ENCODE data around the gene OR9A2.
"Not testable (repeated sequence)": the region's sequence is repeated elsewhere in the genome, so short reads cannot be mapped to it uniquely, and the experiment has no call there.

Gene OR9A2

GRCh38 chr7:143002106-143002505 is 24.8 kb downstream of the OR9A2 start:
- Histone ChIP-seq H3K27me3 (ENCODE audit: low read depth, low read length) (no peaks in the 10 kb centered on the region), H3K4me3 (ENCODE audit: low read depth in 1 of 2, low read length in 2 of 2) (no peak overlapping the region), H3K9me3 (ENCODE audit: control insufficient read depth in 1 of 2, low read length in 2 of 2) (no peaks in the 10 kb centered on the region), H3K27ac (ENCODE audit: low read length) (no peak overlapping the region), H3K36me3 (ENCODE audit: control insufficient read depth in 1 of 2, insufficient read depth in 2 of 2, low read length in 2 of 2) (no peaks in the 10 kb centered on the region), H3K4me1 (ENCODE audit: control insufficient read depth in 1 of 2, insufficient read depth in 2 of 2, low read length in 2 of 2) (no peaks in the 10 kb centered on the region)

- no peaks in the 10 kb centered on the region for H3K9me3 ChIP-seq (ENCODE audit: control insufficient read depth in 1 of 2, low read length in 2 of 2)
- H3K27me3 ChIP-seq (ENCODE audit: low read depth, low read length) = no peaks in the 10 kb centered on the region
- H3K36me3 ChIP-seq (ENCODE audit: control insufficient read depth in 1 of 2, insufficient read depth in 2 of 2, low read length in 2 of 2) = no peaks in the 10 kb centered on the region
- no peak overlapping the region for H3K27ac ChIP-seq (ENCODE audit: low read length)
- H3K4me3 ChIP-seq (ENCODE audit: low read depth in 1 of 2, low read length in 2 of 2) = no peak overlapping the region
- H3K4me1 ChIP-seq (ENCODE audit: control insufficient read depth in 1 of 2, insufficient read depth in 2 of 2, low read length in 2 of 2) = no peaks in the 10 kb centered on the region
These were observed 26.3 kb downstream of the OR9A2 start for GRCh38 chr7:143000648-143001047.

- Histone ChIP-seq H3K27me3 (ENCODE audit: low read depth, low read length) (no peaks in the 10 kb centered on the region), H3K4me1 (ENCODE audit: control insufficient read depth in 1 of 2, insufficient read depth in 2 of 2, low read length in 2 of 2) (no peaks in the 10 kb centered on the region), H3K4me3 (ENCODE audit: low read depth in 1 of 2, low read length in 2 of 2) (no peak overlapping the region), H3K36me3 (ENCODE audit: control insufficient read depth in 1 of 2, insufficient read depth in 2 of 2, low read length in 2 of 2) (no peaks in the 10 kb centered on the region), H3K27ac (ENCODE audit: low read length) (no peak overlapping the region), H3K9me3 (ENCODE audit: control insufficient read depth in 1 of 2, low read length in 2 of 2) (no peaks in the 10 kb centered on the region)
These were observed 27.1 kb downstream of the OR9A2 start for GRCh38 chr7:142999793-143000192.

GRCh38 chr7:142998966-142999365 is 28.0 kb downstream of the OR9A2 start:
- Histone ChIP-seq H3K36me3 (ENCODE audit: control insufficient read depth in 1 of 2, insufficient read depth in 2 of 2, low read length in 2 of 2) (no peaks in the 10 kb centered on the region), H3K4me3 (ENCODE audit: low read depth in 1 of 2, low read length in 2 of 2) (no peak overlapping the region), H3K27ac (ENCODE audit: low read length) (no peak overlapping the region), H3K27me3 (ENCODE audit: low read depth, low read length) (no peaks in the 10 kb centered on the region), H3K9me3 (ENCODE audit: control insufficient read depth in 1 of 2, low read length in 2 of 2) (no peaks in the 10 kb centered on the region), H3K4me1 (ENCODE audit: control insufficient read depth in 1 of 2, insufficient read depth in 2 of 2, low read length in 2 of 2) (no peaks in the 10 kb centered on the region)

- Histone ChIP-seq H3K36me3 (ENCODE audit: control insufficient read depth in 1 of 2, insufficient read depth in 2 of 2, low read length in 2 of 2) (no peaks in the 10 kb centered on the region), H3K9me3 (ENCODE audit: control insufficient read depth in 1 of 2, low read length in 2 of 2) (no peaks in the 10 kb centered on the region), H3K4me3 (ENCODE audit: low read depth in 1 of 2, low read length in 2 of 2) (no peak overlapping the region), H3K27ac (ENCODE audit: low read length) (no peak overlapping the region), H3K4me1 (ENCODE audit: control insufficient read depth in 1 of 2, insufficient read depth in 2 of 2, low read length in 2 of 2) (no peaks in the 10 kb centered on the region), H3K27me3 (ENCODE audit: low read depth, low read length) (no peaks in the 10 kb centered on the region)
These were observed 29.4 kb downstream of the OR9A2 start for GRCh38 chr7:142997456-142997989.

GRCh38 chr7:142992427-142992826 is 34.5 kb downstream of the OR9A2 start:
- H3K4me3 ChIP-seq (ENCODE audit: low read depth in 1 of 2, low read length in 2 of 2) = no peak overlapping the region
- no peaks in the 10 kb centered on the region for H3K36me3 ChIP-seq (ENCODE audit: control insufficient read depth in 1 of 2, insufficient read depth in 2 of 2, low read length in 2 of 2)
- no peaks in the 10 kb centered on the region for H3K4me1 ChIP-seq (ENCODE audit: control insufficient read depth in 1 of 2, insufficient read depth in 2 of 2, low read length in 2 of 2)
- H3K27me3 ChIP-seq (ENCODE audit: low read depth, low read length) = no peaks in the 10 kb centered on the region
- H3K9me3 ChIP-seq (ENCODE audit: control insufficient read depth in 1 of 2, low read length in 2 of 2) = no peaks in the 10 kb centered on the region
- no peak overlapping the region for H3K27ac ChIP-seq (ENCODE audit: low read length)

- H3K9me3 ChIP-seq (ENCODE audit: control insufficient read depth in 1 of 2, low read length in 2 of 2) = peaks cover 0 to 6% of the 10 kb centered on the region in 2 donors
These were observed 42.6 kb downstream of the OR9A2 start for GRCh38 chr7:142984297-142984696.

GRCh38 chr7:142983825-142984224 is 43.1 kb downstream of the OR9A2 start:
- Histone ChIP-seq H3K4me1 (ENCODE audit: control insufficient read depth in 1 of 2, insufficient read depth in 2 of 2, low read length in 2 of 2) (no peaks in the 10 kb centered on the region), H3K27me3 (ENCODE audit: low read depth, low read length) (no peaks in the 10 kb centered on the region), H3K9me3 (ENCODE audit: control insufficient read depth in 1 of 2, low read length in 2 of 2) (peaks cover 0 to 6% of the 10 kb centered on the region in 2 donors), H3K36me3 (ENCODE audit: control insufficient read depth in 1 of 2, insufficient read depth in 2 of 2, low read length in 2 of 2) (no peaks in the 10 kb centered on the region), H3K27ac (ENCODE audit: low read length) (no peak overlapping the region), H3K4me3 (ENCODE audit: low read depth in 1 of 2, low read length in 2 of 2) (no peak overlapping the region)

More at GRCh38 chr7:142984297-142984696, 42.6 kb downstream of the OR9A2 start:
- Histone ChIP-seq H3K36me3 (ENCODE audit: control insufficient read depth in 1 of 2, insufficient read depth in 2 of 2, low read length in 2 of 2) (no peaks in the 10 kb centered on the region), H3K27me3 (ENCODE audit: low read depth, low read length) (no peaks in the 10 kb centered on the region), H3K4me3 (ENCODE audit: low read depth in 1 of 2, low read length in 2 of 2) (no peak overlapping the region), H3K27ac (ENCODE audit: low read length) (no peak overlapping the region), H3K4me1 (ENCODE audit: control insufficient read depth in 1 of 2, insufficient read depth in 2 of 2, low read length in 2 of 2) (no peaks in the 10 kb centered on the region)

- H3K36me3 ChIP-seq (ENCODE audit: control insufficient read depth in 1 of 2, insufficient read depth in 2 of 2, low read length in 2 of 2); H3K4me1 ChIP-seq (ENCODE audit: control insufficient read depth in 1 of 2, insufficient read depth in 2 of 2, low read length in 2 of 2); H3K27me3 ChIP-seq (ENCODE audit: low read depth, low read length); H3K4me3 ChIP-seq (ENCODE audit: low read depth in 1 of 2, low read length in 2 of 2); H3K27ac ChIP-seq (ENCODE audit: low read length): not testable (repeated sequence)
- peaks cover 0 to 11% of the 10 kb centered on the region in 2 donors for H3K9me3 ChIP-seq (ENCODE audit: control insufficient read depth in 1 of 2, low read length in 2 of 2)
These were observed 48.5 kb downstream of the OR9A2 start for GRCh38 chr7:142978402-142978801.

All from muscle layer of duodenum (tissue), 2 donors.